WERI-Rb-1 (cell line): Measurements from ENCODE around the gene KRTAP4-7.
"Not testable (repeated sequence)": the region's sequence is repeated elsewhere in the genome, so short reads cannot be mapped to it uniquely, and the experiment has no call there.

Source experiments
- DNase-seq: peaks from one replicate; pipeline ENCODE4 v3.0.0-alpha.2; 2020
- H3K27ac ChIP-seq: fragments of 250-450 bp; sonication (Bioruptor Pico); 2 replicates; pipeline ENCODE4 v1.5.1; 2020; ENCODE audit warnings: mild to moderate bottlenecking, moderate library complexity
- H3K27me3 ChIP-seq: fragments of 250-450 bp; sonication (Bioruptor Pico); 2 replicates; pipeline ENCODE4 v1.5.1; 2021; ENCODE audit warnings: mild to moderate bottlenecking, low read depth, moderate library complexity; ENCODE audit not compliant: insufficient read depth, severe bottlenecking
- H3K36me3 ChIP-seq: fragments of 250-450 bp; sonication (Bioruptor Pico); 2 replicates; pipeline ENCODE4 v1.5.1; 2020; ENCODE audit warnings: mild to moderate bottlenecking, moderate library complexity
- H3K4me3 ChIP-seq: 2 replicates; pipeline ENCODE4 v1.5.1; 2011; ENCODE audit warnings: low read depth, mild to moderate bottlenecking, control low read depth, low read length
- H3K9me3 ChIP-seq: fragments of 250-450 bp; sonication (Bioruptor Pico); 2 replicates; pipeline ENCODE4 v1.5.1; 2021; ENCODE audit warnings: mild to moderate bottlenecking, moderate library complexity; ENCODE audit not compliant: severe bottlenecking
- CTCF ChIP-seq: IDR thresholded peaks from 2 replicates; pipeline ENCODE4 v1.5.1; 2011; ENCODE audit warnings: low read depth, mild to moderate bottlenecking, control low read depth, inconsistent platforms, low read length

The KRTAP4-7 gene

DNA sequence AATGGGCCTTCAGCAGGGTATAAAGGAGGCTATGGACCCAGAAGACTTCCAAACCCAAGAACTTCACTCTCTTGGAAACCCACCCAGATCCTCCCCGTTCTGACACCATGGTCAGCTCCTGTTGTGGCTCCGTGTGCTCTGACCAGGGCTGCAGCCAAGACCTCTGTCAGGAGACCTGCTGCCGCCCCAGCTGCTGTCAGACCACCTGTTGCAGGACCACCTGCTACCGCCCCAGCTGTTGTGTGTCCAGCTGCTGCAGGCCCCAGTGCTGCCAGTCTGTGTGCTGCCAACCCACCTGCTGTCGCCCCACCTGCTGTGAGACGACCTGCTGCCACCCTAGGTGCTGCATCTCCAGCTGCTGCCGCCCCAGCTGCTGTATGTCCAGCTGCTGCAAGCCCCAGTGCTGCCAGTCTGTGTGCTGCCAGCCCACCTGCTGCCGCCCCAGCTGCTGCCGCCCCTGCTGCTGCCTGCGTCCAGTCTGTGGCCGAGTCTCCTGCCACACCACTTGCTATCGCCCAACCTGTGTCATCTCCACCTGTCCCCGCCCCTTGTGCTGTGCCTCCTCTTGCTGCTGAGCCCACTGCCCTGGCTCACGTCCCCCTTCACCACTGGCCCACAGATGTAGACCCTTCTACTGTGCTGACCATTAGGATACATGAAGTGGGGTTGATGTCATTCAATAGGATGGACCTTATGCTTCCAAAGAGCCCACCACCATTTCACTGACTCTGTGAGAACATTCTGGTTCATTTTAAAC is at the start of gene KRTAP4-7:
Gene KRTAP4-7, plus strand, starts transcription at position 51 of the 757 bp plus-strand sequence. Its CDS starts 57 bp downstream, at position 108.
- not testable (repeated sequence) for H3K27ac ChIP-seq, H3K36me3 ChIP-seq, DNase-seq, H3K4me3 ChIP-seq, H3K9me3 ChIP-seq
- peaks cover 21% of the 10 kb centered on the region for H3K27me3 ChIP-seq

DNA sequence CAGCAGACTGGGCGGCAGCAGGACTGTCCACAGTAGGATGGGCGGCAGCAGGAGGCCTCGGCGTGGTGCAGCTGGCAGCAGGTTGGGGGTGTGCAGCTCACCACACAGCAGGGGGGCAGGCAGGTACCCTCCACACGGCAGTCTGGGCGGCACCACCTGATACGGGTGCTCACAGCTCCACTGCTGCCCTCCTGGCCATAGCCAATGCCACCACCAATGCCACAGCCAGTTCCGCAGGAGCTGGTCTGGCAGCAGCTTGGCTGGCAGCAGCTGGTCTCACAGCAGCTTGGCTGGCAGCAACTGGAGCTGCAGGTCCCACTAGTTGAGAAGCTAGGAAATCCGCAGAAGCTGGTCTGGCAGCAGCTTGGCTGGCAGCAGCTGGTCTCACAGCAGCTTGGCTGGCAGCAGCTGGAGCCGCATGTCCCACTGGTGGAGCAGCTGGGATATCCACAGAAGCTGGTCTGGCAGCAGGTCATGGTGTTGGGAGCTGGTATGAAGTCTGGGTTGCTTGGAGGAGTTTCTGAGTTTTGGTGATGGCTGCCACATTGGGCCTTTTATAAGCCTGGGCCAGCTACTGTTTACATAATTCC is 49.5 kb upstream of the KRTAP4-7 start, which contains the start of gene KRTAP1-3:
Gene KRTAP1-3, minus strand, starts transcription at position 529 of the 590 bp plus-strand sequence. Its CDS starts 53 bp downstream, at position 476.
- not testable (repeated sequence) for H3K9me3 ChIP-seq, H3K4me3 ChIP-seq, H3K27ac ChIP-seq, H3K27me3 ChIP-seq, DNase-seq, H3K36me3 ChIP-seq

GRCh38 chr17:41037853-41038350 is 46.0 kb upstream of the KRTAP4-7 start:
- TF ChIP-seq CTCF = no peak
- Histone ChIP-seq H3K9me3 (peaks cover 3% of the 10 kb centered on the region), H3K36me3 (no peaks in the 10 kb centered on the region), H3K27ac (no peak overlapping the region), H3K4me3 (no peak overlapping the region), H3K27me3 (no peaks in the 10 kb centered on the region)
- DNase-seq = no peak

GRCh38 chr17:41040783-41041571 is 43.0 kb upstream of the KRTAP4-7 start, which contains the start of gene KRTAP1-1:
Gene KRTAP1-1, minus strand, starts transcription at chr17:41041450. Its CDS starts 53 bp downstream, at chr17:41041397.
- H3K9me3 ChIP-seq = peaks cover 10% of the 10 kb centered on the region
- H3K4me3 ChIP-seq, H3K36me3 ChIP-seq, H3K27me3 ChIP-seq, H3K27ac ChIP-seq, DNase-seq: not testable (repeated sequence)

- Histone ChIP-seq H3K36me3 (no peaks in the 10 kb centered on the region), H3K4me3 (no peak overlapping the region), H3K27me3 (no peaks in the 10 kb centered on the region), H3K27ac (no peak overlapping the region), H3K9me3 (peaks cover 10% of the 10 kb centered on the region)
- no peak for DNase-seq
- no peak for TF ChIP-seq CTCF
Observed at GRCh38 chr17:41042953-41043352, 41.0 kb upstream of the KRTAP4-7 start.

GRCh38 chr17:41046735-41047465 is 37.0 kb upstream of the KRTAP4-7 start, which contains the start of gene KRTAP2-1:
Gene KRTAP2-1, minus strand, starts transcription at chr17:41047316. Its CDS starts 49 bp downstream, at chr17:41047267.
- H3K27me3 ChIP-seq, DNase-seq, H3K4me3 ChIP-seq, H3K36me3 ChIP-seq, H3K27ac ChIP-seq: not testable (repeated sequence)
- peaks cover 10% of the 10 kb centered on the region for H3K9me3 ChIP-seq

GRCh38 chr17:41048441-41048840 is 35.5 kb upstream of the KRTAP4-7 start:
- no peak for TF ChIP-seq CTCF
- no peak for DNase-seq
- Histone ChIP-seq H3K9me3 (peaks cover 2% of the 10 kb centered on the region), H3K27me3 (no peaks in the 10 kb centered on the region), H3K36me3 (no peaks in the 10 kb centered on the region), H3K27ac (no peak overlapping the region), H3K4me3 (no peak overlapping the region)
